AML-193 (cell line): Measurements from ENCODE around the gene PROCA1.
A peak's percentile ranks its signal among the peaks of the same experiment; 100 is the strongest.
"Not testable (repeated sequence)": the region's sequence is repeated elsewhere in the genome, so short reads cannot be mapped to it uniquely, and the experiment has no call there.

Experiments
- DNase-seq, 2 experiments: peaks; one replicate each; lab custom pipeline; 2025; lab: John Stamatoyannopoulos, UW

The PROCA1 gene

DNA sequence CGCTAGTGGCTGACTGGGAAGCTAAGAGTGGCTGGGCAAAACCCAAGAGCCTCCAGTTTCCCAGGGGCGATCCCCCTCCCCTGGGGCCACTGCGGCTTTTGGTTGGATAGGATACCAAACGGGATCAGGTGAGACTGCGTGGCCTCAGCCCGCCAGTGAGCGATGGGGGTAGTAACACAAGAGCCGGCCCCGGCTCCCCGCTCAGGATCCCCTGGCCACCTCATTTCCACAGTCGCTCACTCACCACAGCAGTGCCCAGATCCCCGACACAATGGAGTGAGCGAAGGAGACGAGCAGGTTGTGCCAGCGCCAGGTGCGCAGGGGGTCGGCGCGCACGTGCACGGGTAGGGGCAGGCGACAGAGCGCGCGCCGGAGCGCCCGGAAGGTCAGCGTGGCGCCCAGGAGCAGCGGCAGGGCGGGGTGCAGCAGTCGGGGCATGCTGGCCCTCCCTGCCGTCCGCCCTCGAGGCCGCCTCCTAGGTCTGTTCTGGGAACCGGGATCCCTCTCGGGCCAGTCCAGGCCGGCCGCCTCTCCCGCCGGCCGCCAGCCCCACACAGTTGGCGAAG lies 14.1 kb upstream of the PROCA1 start:
- peak; percentile 70 to 80 for DNase-seq

DNA sequence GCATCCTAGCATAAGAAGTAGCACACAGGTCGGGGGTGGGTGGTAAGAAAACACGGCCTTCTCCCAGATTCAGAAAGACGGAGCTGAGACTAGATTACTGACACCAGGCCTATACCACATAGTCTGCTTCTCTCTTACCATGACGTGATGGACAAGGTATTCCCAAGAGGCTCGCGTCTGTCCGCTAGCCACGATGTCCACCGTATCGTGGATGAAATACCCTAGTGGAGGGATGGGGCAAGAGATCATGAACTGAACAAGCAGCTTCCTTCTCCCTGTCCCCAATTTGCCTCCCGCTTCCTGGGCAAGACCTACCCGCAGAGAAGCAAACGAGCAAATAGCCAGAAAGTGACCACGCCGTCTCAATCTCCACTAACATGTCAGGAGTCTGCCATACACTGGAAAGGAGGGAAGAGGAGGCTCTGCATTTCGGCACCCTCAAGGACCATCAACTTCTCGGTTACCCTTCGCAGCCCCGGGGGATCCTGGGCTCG lies 13.5 kb upstream of the PROCA1 start:
- peak in 1 of 2 experiments; percentile 47 for DNase-seq

DNA sequence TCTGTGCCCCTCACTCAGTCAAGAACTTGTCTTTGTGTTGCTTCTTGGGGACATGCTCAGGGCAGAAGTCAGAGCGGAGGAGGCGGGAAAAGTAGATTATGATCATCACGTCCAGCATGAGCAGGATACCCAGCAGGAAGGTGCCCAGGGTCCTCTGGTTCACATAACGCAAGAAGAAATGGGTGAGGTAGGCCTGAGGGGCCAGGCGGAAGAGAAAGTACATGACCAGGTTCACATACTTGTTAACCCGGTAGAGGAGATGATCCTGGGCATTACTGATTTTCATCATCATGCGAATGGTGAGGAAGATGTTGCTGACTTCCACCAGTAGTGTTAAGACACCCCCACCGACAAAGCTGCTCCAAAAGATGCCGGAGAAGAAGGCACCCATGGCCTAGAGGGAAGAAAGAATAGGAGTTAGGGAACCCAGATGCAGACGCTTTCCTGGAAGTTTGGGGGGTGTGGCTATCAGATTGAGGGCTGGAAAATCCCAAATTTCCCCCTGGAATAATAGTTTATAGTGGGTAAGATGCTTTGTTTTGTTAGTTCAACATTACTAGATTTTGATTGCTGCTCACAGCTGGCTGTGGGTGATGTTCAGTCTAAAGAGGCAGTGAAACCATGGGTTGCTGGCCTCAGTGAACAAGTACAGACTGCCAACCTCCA lies 12.9 kb upstream of the PROCA1 start:
- DNase-seq: no peak

DNA sequence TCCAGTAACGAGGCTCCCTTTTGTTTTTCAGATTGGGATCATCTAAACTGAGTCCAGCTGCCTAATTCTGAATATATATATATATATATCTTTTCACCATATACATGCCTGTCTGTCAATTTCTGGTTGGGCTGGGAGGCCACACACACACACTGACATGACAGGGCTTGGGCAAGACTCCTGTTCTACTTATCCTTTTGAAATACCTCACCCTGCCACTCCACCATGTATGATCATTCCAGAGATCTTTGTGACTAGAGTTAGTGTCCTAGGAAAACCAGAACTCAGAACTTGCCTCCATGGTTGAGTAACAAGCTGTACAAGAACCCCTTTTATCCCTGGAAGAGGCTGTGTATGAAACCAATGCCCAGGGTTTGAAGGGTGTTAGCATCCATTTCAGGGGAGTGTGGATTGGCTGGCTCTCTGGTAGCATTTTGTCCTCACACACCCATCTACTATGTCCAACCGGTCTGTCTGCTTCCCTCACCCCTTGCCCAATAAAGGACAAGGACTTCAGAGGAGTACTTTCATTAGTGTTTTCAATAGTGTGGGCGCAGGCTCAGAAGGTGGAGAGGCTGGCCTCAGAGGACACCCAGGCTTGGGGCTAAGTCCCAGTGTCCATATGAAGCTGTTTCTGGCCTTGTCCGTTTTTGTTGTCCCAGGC lies 12.3 kb upstream of the PROCA1 start:
- not testable (repeated sequence) for DNase-seq

DNA sequence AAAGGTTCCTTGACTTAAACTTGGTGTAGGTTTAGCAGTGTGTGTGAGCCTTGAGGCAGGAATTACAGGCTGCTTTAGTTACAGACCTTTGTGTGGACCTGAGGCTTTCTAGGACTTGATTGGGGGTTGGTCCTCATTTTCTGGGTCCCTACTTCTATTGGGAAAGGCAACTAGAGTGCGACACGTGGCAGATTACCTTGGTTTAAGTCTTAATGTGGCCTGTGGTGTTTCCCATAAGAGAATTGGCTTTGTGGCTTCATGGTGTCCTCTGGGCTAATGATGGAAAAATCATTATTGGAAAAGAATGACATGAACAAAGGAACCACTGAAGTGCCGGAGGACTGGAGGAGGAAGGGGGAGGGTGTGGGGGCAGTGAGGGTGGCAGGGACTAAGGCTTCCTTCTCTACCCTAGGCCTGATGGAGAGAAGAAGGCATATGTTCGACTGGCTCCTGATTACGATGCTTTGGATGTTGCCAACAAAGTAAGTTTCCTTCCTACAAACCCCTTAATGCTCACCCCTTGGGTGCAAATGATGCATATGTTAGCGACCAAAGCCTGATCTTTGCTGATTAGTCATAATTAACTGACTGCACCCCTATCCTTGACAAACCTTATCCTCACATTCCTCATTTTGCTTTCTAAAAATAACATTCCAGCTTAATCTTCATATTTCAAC lies 11.6 kb upstream of the PROCA1 start:
- DNase-seq: no peak

DNA sequence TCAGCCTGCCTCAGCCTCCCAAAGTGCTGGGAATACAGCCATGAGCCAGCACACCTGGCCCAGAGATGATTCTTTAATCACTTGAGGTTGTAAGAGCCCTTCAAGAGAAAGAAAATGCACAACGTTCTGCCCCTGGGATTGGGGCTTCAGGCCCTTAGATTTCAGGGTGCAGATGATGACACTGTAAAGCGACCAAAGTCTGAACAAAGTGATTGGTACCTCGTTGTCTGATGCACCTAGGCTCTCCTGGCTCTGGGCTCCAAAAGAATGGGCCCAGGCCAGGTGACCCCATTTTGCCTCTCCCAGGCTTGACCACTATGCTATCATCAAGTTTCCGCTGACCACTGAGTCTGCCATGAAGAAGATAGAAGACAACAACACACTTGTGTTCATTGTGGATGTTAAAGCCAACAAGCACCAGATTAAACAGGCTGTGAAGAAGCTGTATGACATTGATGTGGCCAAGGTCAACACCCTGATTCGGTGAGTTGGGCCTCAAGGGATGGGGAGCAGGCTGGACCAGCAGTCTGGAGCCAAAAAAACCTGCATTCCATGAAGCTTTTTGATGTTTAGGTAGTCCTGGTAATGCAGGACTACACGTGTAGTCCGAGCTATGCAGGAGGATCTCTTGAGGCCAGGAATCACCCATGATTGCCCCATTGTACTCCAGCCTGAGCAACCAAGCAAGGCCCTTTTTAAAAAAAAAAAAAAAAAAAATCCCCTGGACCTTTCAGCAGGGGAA lies 10.9 kb upstream of the PROCA1 start:
- DNase-seq: no peak

DNA sequence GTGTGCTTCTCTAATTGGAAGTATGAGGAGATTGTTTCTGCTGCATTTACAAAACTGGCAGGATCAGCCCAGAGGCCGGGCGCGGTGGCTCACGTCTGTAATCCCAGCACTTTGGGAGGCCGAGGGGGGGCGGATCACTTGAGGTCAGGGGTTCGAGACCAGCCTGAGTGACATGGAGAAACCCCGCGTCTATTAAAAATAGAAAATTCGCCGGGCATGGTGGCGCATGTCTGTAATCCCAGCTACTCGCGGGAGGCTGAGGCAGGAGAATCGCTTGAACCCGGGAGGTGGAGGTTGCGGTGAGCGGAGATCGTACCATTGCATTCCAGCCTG lies 9.3 kb upstream of the PROCA1 start:
- DNase-seq: not testable (repeated sequence)

DNA sequence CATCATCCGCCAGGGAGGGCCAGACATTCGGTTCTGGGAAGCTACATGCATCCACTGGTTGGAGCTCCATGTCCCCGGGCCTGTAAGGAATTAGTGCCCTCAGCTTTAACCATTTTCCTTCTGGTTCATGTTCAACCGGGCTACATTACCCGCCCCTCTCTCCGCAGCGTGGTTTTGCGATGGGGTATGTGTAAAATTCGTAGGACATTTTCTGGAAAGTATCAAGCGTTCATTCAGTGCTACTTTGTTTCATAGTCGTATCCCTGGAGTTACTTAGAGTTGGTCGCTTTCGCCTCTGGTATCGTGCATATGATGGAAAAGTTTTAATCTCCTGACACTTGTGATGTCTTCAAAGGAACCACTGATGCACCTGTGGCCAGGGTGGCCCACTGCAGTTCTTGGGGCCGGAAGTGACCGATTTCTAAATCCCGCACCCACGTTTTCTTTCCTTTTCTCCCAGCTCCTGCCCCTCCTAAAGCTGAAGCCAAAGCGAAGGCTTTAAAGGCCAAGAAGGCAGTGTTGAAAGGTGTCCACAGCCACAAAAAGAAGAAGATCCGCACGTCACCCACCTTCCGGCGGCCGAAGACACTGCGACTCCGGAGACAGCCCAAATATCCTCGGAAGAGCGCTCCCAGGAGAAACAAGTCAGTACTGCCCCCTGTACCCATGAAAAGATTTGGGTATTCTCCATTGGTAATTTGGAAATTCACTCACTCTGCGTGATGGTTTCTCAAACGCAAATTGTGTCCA lies 8.7 kb upstream of the PROCA1 start:
- DNase-seq: peak; percentile 20 to 34

DNA sequence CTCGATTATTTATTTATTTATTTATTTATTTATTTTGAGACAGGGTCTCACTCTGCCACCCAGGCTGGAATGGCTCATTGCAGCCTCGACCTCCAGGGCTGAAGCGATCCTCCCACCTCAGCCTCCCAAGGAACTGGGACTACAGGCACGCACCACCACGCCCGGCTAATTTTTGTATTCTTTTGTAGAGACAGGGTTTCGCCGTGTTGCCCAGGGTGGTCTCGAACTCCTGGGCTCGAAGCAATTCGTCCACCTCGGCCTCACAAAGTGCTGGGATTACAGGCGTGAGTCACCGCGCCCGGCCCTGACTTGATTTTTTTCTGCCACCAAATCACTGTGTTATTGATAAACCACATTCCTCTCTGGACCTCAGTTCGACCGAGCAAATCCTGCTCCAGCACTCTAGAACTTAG lies 7.3 kb upstream of the PROCA1 start:
- DNase-seq: no peak

DNA sequence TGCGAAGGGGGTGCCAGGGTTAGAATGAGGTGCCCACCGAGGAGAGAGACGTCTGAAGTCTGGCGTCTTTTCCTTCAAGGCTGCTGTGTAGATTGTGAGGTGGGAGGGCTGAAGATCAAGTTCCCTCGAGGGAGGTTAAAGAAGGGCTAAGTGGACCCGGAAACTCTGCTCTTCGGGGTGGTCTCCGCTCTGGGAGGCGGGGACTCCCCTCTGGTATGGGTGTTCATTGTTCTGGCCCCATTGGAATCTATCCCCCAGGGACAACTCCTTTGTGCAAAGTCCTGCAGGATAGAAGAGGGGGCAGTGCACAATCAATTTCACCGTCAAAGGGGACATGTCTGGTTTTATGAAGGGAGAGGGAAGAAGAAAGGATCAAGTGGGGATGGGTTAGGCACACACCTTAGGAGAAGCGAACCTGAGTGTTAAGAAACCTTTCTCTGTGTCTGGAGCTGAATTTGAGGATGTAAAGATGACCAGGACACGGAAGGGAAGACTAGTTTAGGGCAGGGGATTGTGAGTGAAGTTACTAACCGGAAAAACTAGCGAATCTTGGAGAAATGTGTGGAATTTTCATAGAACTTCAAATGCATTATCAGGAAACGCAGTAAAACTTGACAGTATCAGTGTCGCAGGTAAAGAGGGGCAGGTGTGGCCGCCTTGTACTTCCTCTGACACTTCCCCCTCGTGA lies 6.8 kb upstream of the PROCA1 start:
- no peak for DNase-seq

DNA sequence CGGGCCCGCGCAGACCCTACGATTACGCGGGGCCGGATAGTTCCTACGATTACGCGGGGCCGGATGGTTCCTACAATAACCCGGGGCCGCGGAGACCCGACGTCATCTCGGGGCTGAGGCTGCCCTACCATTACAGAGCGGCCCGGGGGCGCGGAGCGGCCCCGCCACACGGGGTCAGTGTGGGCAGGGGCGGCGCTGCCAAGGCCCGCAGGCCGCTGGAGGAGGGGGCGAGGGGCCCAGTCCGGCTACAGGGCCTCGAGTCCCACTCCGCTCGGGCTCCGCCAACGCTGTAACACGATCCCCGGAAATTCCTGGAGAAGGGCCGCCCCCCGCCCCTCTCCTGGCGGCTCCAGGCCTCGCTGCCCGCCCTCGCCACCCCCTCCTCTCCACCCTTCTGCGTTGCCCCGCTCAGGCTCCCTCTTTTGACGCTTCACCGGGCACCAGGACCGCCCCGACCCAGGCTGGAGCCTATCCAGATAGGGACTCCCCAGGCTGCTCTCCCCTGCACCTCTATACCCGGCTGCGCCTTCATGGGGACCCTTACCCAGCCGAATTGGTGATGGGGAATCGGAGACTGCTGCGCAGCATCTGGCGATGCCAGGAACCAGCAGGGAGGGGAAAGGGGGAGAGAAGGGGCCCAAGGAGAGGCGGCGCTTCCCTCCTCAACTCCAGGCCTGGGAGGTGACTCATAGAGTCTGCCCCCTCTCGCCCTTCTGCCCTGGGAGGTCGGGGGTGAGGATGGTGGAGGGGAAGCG lies 6.1 kb upstream of the PROCA1 start, which contains the start of gene RAB34:
Gene RAB34, minus strand, starts transcription at position 291 of the 755 bp plus-strand sequence. CDS start 602 bp downstream, outside the sequence.
- no peak for DNase-seq

DNA sequence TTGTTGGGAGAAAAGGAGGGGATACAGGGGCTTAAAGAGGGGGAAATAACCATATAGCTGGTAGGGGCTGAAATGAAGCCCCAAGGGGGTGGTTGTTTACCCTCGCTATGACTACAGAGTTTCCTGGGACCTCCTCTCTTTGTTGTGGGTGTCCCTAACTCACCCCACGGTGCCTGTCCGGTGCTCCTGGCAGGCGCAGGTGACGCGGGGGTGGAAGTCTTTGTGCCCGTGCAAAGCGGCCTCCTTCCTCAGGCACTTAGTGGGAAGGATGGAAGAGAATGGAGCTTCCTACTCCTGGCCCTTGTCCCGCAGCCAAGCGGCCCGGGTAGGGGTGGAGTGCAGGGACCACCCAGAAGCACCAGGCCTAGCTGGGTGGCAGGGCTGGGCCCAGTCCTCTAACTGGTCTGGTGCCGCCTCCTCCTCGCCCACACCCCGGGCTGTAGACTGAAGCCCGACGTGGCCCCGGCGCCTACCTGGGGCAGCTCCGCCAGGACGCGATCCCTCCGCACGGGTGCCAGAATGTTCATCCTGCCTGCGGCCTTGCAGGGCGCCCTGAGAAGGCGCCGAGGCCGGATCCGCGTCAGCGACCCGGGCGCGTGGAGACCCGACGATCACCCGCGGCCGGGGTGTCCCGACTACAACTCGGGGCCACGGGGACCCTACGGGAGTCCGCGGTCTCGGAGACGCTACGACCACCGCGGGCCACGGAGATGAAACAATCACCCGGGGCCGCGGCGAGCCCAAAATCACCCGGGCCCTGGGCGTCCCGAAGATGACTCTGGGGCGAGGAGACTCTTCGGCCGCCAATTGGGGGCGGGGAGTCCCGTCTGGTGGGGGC lies 5.3 kb upstream of the PROCA1 start:
- no peak for DNase-seq

DNA sequence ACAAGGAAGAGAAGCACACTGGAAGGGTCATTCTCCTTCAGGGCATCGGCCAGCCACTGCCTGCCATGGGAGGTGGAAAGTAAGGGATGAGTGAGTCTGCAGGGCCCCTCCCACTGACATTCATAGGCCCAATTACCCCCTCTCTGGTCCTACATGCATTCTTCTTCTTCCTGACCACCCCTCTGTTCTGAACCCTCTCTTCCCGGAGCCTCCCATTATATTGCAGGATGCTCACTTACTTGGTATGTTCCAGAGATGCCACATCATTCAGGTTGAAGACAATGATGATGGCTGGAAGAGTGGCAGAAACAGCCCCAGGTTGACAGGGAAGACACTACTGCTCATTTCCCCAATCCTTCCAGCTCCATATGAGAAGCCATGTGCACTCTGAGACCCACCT lies 3.5 kb upstream of the PROCA1 start:
- DNase-seq: no peak

DNA sequence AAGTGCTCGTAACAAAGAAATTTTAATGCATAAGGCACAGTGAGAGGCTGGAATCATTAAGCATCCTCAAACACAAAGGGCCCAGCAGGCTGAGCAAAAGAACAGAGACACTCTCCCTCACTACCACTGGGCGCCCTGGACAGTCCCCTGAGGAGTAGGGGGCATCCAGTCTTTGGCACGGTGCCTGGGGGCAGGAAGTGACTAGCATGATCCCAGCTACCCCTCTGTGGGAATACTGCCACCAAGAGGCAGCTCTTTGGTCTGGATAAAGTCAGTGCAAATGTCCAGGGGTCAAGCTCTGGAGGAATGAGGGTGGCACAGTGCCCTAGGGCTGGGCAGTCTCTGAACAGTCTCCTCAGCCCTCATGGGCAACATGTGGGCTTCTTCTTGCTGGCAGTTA lies 2.6 kb upstream of the PROCA1 start:
- DNase-seq: no peak

DNA sequence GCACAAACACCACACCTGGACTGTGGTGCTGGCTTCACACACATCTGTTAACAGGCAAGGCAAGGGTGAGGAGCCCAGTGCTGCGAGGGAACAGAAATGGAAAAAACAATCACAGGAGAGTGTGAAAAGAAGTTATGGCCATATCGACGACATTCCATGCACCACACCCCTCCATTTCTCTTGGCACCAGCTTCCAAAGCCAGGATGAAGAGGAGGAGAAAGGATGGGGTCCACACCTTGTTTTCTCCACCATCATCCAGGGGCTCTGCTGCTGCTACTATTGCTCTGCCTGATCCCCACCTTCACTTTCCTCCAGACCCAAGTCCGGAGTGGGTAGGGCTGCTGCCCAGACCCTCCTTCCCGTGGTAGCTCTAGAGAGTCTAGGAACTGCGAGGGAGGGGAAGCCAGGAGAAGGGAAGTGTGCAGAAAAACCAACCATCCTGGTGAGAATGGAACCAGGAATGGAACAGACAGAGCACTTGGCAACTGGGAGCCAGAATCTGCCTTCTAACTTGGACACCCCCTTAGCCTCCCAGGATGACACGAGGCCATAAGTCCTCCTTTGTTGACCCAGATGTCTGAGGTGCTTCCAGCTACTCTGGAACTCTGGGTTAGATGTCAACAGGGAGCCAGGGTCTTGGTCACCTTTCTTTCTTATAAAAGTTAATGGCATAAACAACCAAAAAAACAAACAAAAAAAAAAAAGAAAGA lies 1.2 kb upstream of the PROCA1 start:
- DNase-seq: no peak

DNA sequence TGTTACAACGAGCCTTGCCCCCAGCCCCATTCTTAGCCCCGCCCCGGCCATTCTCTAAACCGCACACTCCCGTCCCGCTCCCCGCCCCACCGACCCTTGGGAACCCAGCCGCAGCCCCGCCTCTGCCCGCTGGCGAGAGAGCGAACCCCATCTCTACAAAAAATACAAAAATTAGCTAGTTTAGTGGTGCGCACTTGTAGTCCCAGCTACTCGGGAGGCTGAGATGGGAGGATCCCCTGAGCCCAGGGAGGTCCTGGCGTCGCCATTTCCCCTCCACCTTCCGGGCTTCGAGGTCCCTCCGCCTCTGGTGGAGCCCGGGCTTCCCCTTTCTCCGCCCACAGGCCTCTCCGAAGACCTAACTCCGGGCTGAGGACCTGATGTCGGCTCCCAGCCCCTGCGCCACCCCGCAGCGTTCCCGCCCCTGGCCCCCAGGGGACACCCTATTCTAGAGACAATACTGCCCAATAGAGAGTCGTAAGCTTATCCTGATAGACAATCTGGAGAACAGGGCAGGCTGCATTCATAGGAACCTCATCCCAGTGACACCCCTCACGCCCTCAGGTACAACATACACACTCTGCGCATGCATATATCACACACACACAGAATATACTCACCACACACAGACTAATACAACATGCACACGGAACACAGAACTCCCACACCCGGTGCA lies 480 bp upstream of the PROCA1 start:
- peak; percentile 77 to 83 for DNase-seq

DNA sequence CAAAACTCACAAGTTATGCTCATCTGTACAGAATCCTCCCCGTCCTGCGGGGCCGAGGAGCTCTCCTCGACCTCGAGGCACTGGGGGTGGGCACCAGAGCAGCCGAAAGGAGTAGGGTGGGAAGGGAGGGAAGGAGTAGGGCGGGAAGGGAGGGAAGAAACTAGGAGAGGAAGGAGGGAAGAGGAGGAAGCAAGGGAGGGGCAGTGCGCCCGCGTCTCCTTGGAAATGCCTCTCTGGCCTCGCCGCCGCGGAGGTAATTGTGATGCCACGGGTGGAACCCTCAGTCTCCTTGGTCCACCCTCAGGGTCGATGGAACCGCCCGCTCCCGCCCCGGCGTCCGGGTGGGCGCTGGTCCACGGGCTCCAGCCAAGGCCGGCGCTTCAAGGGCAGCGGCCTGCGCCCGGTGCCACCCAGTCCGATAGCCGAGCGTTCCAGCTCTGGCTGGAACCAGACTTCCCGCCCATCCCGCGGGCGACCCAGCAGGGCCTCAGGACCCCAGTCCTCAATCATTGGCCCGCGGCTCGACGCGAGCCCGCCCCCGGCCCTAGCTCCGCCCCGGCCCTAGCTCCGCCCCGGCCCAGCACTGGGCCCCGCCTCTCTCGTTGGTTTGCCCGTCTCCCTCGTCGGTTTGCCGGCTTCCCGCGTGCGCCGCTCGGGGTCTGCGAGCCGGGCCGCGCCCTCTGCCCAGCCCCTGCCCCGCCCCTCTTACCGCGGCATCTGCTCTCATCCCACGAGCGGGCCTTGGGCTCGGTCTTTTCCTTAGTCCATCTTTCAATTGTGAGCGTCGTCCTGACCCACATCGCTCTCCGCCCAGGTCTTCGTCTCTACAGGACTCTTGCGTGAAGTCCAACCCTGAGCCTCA lies 596 bp downstream of the PROCA1 start:
- DNase-seq: peak; percentile 87 to 89
